ENCODE results near the gene APLF. TPM values are rescaled to one million over a fixed set of nuclear protein-coding genes. Genes with fewer than 3 reads are reported as not detected.
"Not testable (repeated sequence)": the region's sequence is repeated elsewhere in the genome, so short reads cannot be mapped to it uniquely, and the experiment has no call there.

Gene APLF
- total RNA-seq, 1 donor from 2014 or later = 11.6 TPM

GRCh38 chr2:68537809-68538208, 70.4 kb downstream of the APLF start:
- Mint-ChIP-seq H3K36me3 (ENCODE audit: insufficient read depth) (peaks cover 3% of the 10 kb centered on the region), H3K27me3 (no peaks in the 10 kb centered on the region), H3K9me3 (ENCODE audit: low read depth) (peaks cover 7% of the 10 kb centered on the region), H3K4me3 (ENCODE audit: low read depth) (no peak overlapping the region), H3K27ac (no peak overlapping the region), H3K4me1 (ENCODE audit: low read depth) (no peaks in the 10 kb centered on the region)
- TF ChIP-seq CTCF (IDR thresholded peaks at IDR 0.05; ENCODE audit: unreplicated experiment) = no peak
- no peak for DNase-seq (ENCODE audit: low spot score, unreplicated experiment)

GRCh38 chr2:68544811-68545210, 77.4 kb downstream of the APLF start:
- no peak for TF ChIP-seq CTCF (IDR thresholded peaks at IDR 0.05; ENCODE audit: unreplicated experiment)
- Mint-ChIP-seq H3K36me3 (ENCODE audit: insufficient read depth) (peaks cover 2% of the 10 kb centered on the region), H3K4me3 (ENCODE audit: low read depth) (no peak overlapping the region), H3K27me3 (no peaks in the 10 kb centered on the region), H3K9me3 (ENCODE audit: low read depth) (peaks cover 4% of the 10 kb centered on the region), H3K27ac (no peak overlapping the region), H3K4me1 (ENCODE audit: low read depth) (no peaks in the 10 kb centered on the region)
- no peak for DNase-seq (ENCODE audit: low spot score, unreplicated experiment)

- Mint-ChIP-seq H3K36me3 (ENCODE audit: insufficient read depth) (peaks cover 1% of the 10 kb centered on the region), H3K27ac (no peak overlapping the region), H3K9me3 (ENCODE audit: low read depth) (no peaks in the 10 kb centered on the region), H3K4me1 (ENCODE audit: low read depth) (no peaks in the 10 kb centered on the region), H3K4me3 (ENCODE audit: low read depth) (no peak overlapping the region), H3K27me3 (no peaks in the 10 kb centered on the region)
- no peak for DNase-seq (ENCODE audit: low spot score, unreplicated experiment)
- no peak for TF ChIP-seq CTCF (IDR thresholded peaks at IDR 0.05; ENCODE audit: unreplicated experiment)
Measured at GRCh38 chr2:68548396-68548795, 81.0 kb downstream of the APLF start.

- no peak for TF ChIP-seq CTCF (IDR thresholded peaks at IDR 0.05; ENCODE audit: unreplicated experiment)
- H3K9me3 Mint-ChIP-seq (ENCODE audit: low read depth) = no peaks in the 10 kb centered on the region
- H3K27ac Mint-ChIP-seq = no peak overlapping the region
- no peak for DNase-seq (ENCODE audit: low spot score, unreplicated experiment)
- H3K27me3 Mint-ChIP-seq = no peaks in the 10 kb centered on the region
- no peaks in the 10 kb centered on the region for H3K36me3 Mint-ChIP-seq (ENCODE audit: insufficient read depth)
- H3K4me1 Mint-ChIP-seq (ENCODE audit: low read depth) = no peaks in the 10 kb centered on the region
- no peak overlapping the region for H3K4me3 Mint-ChIP-seq (ENCODE audit: low read depth)
Measured at GRCh38 chr2:68553098-68553497, 85.7 kb downstream of the APLF start.

GRCh38 chr2:68555425-68556206, 88.2 kb downstream of the APLF start:
- H3K4me1 Mint-ChIP-seq (ENCODE audit: low read depth); DNase-seq (ENCODE audit: low spot score, unreplicated experiment); H3K36me3 Mint-ChIP-seq (ENCODE audit: insufficient read depth); H3K27ac Mint-ChIP-seq; H3K4me3 Mint-ChIP-seq (ENCODE audit: low read depth); H3K27me3 Mint-ChIP-seq; H3K9me3 Mint-ChIP-seq (ENCODE audit: low read depth): not testable (repeated sequence)

GRCh38 chr2:68556381-68556780, 89.0 kb downstream of the APLF start:
- no peaks in the 10 kb centered on the region for H3K27me3 Mint-ChIP-seq
- H3K4me1 Mint-ChIP-seq (ENCODE audit: low read depth) = no peaks in the 10 kb centered on the region
- no peak overlapping the region for H3K27ac Mint-ChIP-seq
- no peaks in the 10 kb centered on the region for H3K36me3 Mint-ChIP-seq (ENCODE audit: insufficient read depth)
- no peak for DNase-seq (ENCODE audit: low spot score, unreplicated experiment)
- no peaks in the 10 kb centered on the region for H3K9me3 Mint-ChIP-seq (ENCODE audit: low read depth)
- no peak overlapping the region for H3K4me3 Mint-ChIP-seq (ENCODE audit: low read depth)
- TF ChIP-seq CTCF (IDR thresholded peaks at IDR 0.05; ENCODE audit: unreplicated experiment) = no peak
